Keratinocyte (primary cell): ENCODE measurements around the gene MTA1.

ENCODE experiments used
- EZH2 ChIP-seq: IDR thresholded peaks from one replicate; pipeline ENCODE4 v1.6.1; 2012; ENCODE audit warnings: inconsistent platforms, mild to moderate bottlenecking, low read length, moderate library complexity
- TF ChIP-seq, protein P1 (sequence below), 3 experiments: IDR thresholded peaks in 1 of 3; conservative IDR thresholded peaks in 1 of 3; optimal IDR thresholded peaks in 1 of 3; 2 replicates in 2 of 3; 3 replicates in 1 of 3; pipeline versions ENCODE3 to v1.5.1; 2011; ENCODE audit warnings: low read length in 3 of 3, mild to moderate bottlenecking in 3 of 3, moderate library complexity in 2 of 3, control low read depth in 1 of 3, inconsistent platforms in 1 of 3; ENCODE audit not compliant: insufficient read depth in 2 of 3; ENCODE audit errors: extremely low read depth in 1 of 3

DNA sequence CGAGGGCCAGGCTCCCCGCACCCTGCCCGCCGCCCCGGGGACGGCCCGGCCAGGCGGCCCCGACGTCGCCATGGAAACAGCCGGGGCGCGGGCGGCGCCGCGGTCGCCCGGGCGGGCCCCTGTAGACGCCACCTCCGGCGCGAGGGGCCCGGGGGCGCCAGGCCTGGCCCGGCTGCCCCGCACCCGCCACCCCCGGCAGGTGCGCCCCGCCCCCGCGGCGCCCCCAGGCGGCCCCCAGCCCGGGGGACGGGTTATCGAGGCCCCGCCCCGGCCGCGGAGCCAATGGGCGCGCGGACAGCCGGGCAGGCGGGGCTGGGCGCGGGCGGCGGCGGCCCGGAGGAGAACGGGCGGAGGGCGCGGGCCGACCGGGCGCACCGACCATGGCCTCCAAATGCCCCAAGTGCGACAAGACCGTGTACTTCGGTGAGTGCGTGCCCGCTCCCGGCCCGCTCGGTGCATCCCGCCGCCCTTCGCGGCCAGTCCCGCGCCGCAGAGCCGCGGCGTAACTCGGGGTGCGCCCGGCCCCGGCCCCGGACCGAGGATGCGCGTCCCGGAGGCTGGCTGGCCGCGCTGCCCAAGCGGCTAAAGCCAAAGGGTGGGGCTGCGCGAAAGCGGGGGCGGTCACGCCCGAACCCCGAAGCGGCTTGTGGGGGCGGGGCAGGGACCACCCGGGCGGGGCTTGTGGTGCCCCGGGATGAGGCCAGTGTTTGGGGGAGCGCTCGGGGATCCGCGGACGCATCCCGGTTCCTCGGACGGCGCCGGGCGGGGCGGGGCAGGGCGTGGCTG lies 55.0 kb downstream of the MTA1 start, which contains the start of gene CRIP2:
- TF ChIP-seq, protein P1, sequence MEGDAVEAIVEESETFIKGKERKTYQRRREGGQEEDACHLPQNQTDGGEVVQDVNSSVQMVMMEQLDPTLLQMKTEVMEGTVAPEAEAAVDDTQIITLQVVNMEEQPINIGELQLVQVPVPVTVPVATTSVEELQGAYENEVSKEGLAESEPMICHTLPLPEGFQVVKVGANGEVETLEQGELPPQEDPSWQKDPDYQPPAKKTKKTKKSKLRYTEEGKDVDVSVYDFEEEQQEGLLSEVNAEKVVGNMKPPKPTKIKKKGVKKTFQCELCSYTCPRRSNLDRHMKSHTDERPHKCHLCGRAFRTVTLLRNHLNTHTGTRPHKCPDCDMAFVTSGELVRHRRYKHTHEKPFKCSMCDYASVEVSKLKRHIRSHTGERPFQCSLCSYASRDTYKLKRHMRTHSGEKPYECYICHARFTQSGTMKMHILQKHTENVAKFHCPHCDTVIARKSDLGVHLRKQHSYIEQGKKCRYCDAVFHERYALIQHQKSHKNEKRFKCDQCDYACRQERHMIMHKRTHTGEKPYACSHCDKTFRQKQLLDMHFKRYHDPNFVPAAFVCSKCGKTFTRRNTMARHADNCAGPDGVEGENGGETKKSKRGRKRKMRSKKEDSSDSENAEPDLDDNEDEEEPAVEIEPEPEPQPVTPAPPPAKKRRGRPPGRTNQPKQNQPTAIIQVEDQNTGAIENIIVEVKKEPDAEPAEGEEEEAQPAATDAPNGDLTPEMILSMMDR (optimal IDR thresholded peaks at IDR 0.05 in 1 of 3, IDR thresholded peaks at IDR 0.05 in 1 of 3, conservative IDR thresholded peaks at IDR 0.05 in 1 of 3; ENCODE audit: extremely low read depth in 1 of 3, insufficient read depth in 2 of 3, low read length in 3 of 3), result no peak
- no peak for TF ChIP-seq EZH2
